CD4-positive, alpha-beta T cell (primary cell): ENCODE measurements around the gene HSPB6. TPM values are rescaled to one million over a fixed set of nuclear protein-coding genes. Genes with fewer than 3 reads are reported as not detected.

Experiments
- ATAC-seq: fragments of 200-7000 bp; cut with Tn5 transposase; one replicate; pipeline ENCODE4 v1.10.0; 2022; ENCODE audit warnings: mild to moderate bottlenecking; ENCODE audit not compliant: poor library complexity
- CTCF ChIA-PET: fragments of 350-600 bp; sonication (Branson Sonifier 250); formaldehyde crosslinking; loops from one replicate; lab custom pipeline; 2021; ENCODE audit warnings: antibody characterized with exemption, inconsistent platforms; lab: Charles Lee
- POLR2A ChIA-PET: fragments of 350-600 bp; sonication (Branson Sonifier 250); formaldehyde crosslinking; loops from one replicate; lab custom pipeline; 2021; ENCODE audit warnings: antibody characterized with exemption, inconsistent platforms; lab: Charles Lee
- DNase-seq, 14 experiments: peaks; one replicate each; pipeline ENCODE4 v3.0.0-alpha.2; 2013 to 2020; ENCODE audit warnings: mixed read lengths in 2 of 14
- H3K27ac ChIP-seq, 2 donors: one replicate each; pipeline versions ENCODE4 v1.5.1 to v1.7.0; 2013; ENCODE audit warnings: low read length in 2 of 2, low read depth in 1 of 2, mild to moderate bottlenecking in 1 of 2
- H3K27me3 ChIP-seq, 2 experiments: 1 replicate in 1 of 2; 2 replicates in 1 of 2; pipeline versions ENCODE4 v1.6.1 to v1.7.0; 2013; ENCODE audit warnings: low read length in 2 of 2, control low read depth in 1 of 2, mild to moderate bottlenecking in 1 of 2, moderate library complexity in 1 of 2; ENCODE audit not compliant: insufficient read depth in 2 of 2, control insufficient read depth in 1 of 2
- H3K36me3 ChIP-seq: one replicate; pipeline ENCODE4 v1.6.1; 2013; ENCODE audit warnings: low read length, control low read depth; ENCODE audit not compliant: insufficient read depth
- H3K4me1 ChIP-seq: one replicate; pipeline ENCODE4 v1.6.1; 2013; ENCODE audit warnings: low read length, control low read depth; ENCODE audit not compliant: insufficient read depth
- H3K4me3 ChIP-seq: one replicate; pipeline ENCODE4 v1.5.1; 2013; ENCODE audit warnings: mild to moderate bottlenecking, low read length, moderate library complexity
- H3K9me3 ChIP-seq, 2 experiments: 1 replicate in 1 of 2; 2 replicates in 1 of 2; pipeline versions ENCODE4 v1.6.1 to v1.7.0; 2013; ENCODE audit warnings: low read length in 2 of 2, mild to moderate bottlenecking in 2 of 2, control low read depth in 1 of 2, moderate library complexity in 1 of 2; ENCODE audit not compliant: control insufficient read depth in 1 of 2, insufficient read depth in 1 of 2
- H3K27ac Mint-ChIP-seq: one replicate; pipeline ENCODE4 v1.8.0; 2020; ENCODE audit warnings: mixed read lengths
- H3K27me3 Mint-ChIP-seq: one replicate; pipeline ENCODE4 v1.8.0; 2021; ENCODE audit warnings: mixed read lengths
- H3K36me3 Mint-ChIP-seq: one replicate; pipeline ENCODE4 v1.8.0; 2021; ENCODE audit warnings: low read depth, mixed read lengths
- H3K4me1 Mint-ChIP-seq: one replicate; pipeline ENCODE4 v1.8.0; 2021; ENCODE audit warnings: low read depth, mixed read lengths
- H3K4me3 Mint-ChIP-seq: one replicate; pipeline ENCODE4 v1.8.0; 2020; ENCODE audit warnings: mild to moderate bottlenecking, mixed read lengths
- H3K9me3 Mint-ChIP-seq: one replicate; pipeline ENCODE4 v1.8.0; 2020; ENCODE audit warnings: mixed read lengths
- intact Hi-C, 2 experiments: fragments of 100-400 bp; cut with DNase I in 1 of 2; cut with micrococcal nuclease in 1 of 2; formaldehyde crosslinking; loops; one replicate each; pipeline versions ENCODE4 v1.15.1 to v1.9.0; 2023 to 2025; cut with DNase I, micrococcal nuclease
- total RNA-seq, 174 experiments: library from RNA in 2 of 174; stranded (reverse) in 2 of 174; gene quantifications; one replicate each; pipeline ENCODE4 v1.2.3 and lab custom pipeline; 2021 to 2026
- TF ChIP-seq, protein P1 (sequence below): fragments of 200-600 bp; IDR thresholded peaks from one replicate; pipeline ENCODE4 v1.8.0; 2022; ENCODE audit warnings: antibody characterized with exemption, mild to moderate bottlenecking

The HSPB6 gene
- total RNA-seq, 2 experiments from 2014 or later = not detected

DNA sequence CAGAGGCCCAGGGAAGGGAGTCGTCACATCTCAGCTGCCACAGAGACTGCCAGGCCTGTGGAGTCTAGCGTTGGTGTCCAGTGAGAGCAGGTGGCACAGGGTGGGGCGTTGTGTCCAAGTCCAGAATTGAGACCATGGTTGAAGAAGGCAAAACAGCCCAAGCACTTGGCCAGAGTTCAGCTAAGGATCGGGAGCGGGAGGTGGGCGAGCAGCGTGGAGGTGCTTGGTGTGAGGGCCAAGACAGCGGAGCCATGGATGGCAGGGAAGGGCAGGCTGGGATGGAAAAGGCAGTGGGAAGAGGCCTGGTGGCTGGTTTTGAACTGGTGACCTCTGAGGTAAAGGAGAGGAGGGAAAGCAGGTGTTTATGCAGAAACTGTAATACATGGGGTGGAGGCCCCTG, 22.6 kb downstream of the HSPB6 start:
- Histone ChIP-seq H3K4me3 (no peak overlapping the region), H3K36me3 (peaks cover 90% of the 10 kb centered on the region), H3K4me1 (peaks cover 15% of the 10 kb centered on the region), H3K9me3 (no peaks in the 10 kb centered on the region), H3K27ac (no peak overlapping the region), H3K27me3 (no peaks in the 10 kb centered on the region)
- intact Hi-C loops = no loop called here
- Mint-ChIP-seq H3K4me1 (peaks cover 29% of the 10 kb centered on the region), H3K27me3 (no peaks in the 10 kb centered on the region), H3K4me3 (no peak overlapping the region), H3K9me3 (no peaks in the 10 kb centered on the region), H3K27ac (peak overlapping the region; percentile 69), H3K36me3 (peaks cover 77% of the 10 kb centered on the region)
- ATAC-seq (no peak), DNase-seq (no peak)
- ChIA-PET POLR2A (interaction anchor here (1.2 to 2.1 kb wide), 2 partner anchors 10 to 13 kb away, joined by 4 to 7 read pairs; no protein-coding TSS in a partner anchor), CTCF (no interaction called here)
- TF ChIP-seq, protein P1, sequence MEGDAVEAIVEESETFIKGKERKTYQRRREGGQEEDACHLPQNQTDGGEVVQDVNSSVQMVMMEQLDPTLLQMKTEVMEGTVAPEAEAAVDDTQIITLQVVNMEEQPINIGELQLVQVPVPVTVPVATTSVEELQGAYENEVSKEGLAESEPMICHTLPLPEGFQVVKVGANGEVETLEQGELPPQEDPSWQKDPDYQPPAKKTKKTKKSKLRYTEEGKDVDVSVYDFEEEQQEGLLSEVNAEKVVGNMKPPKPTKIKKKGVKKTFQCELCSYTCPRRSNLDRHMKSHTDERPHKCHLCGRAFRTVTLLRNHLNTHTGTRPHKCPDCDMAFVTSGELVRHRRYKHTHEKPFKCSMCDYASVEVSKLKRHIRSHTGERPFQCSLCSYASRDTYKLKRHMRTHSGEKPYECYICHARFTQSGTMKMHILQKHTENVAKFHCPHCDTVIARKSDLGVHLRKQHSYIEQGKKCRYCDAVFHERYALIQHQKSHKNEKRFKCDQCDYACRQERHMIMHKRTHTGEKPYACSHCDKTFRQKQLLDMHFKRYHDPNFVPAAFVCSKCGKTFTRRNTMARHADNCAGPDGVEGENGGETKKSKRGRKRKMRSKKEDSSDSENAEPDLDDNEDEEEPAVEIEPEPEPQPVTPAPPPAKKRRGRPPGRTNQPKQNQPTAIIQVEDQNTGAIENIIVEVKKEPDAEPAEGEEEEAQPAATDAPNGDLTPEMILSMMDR = no peak

DNA sequence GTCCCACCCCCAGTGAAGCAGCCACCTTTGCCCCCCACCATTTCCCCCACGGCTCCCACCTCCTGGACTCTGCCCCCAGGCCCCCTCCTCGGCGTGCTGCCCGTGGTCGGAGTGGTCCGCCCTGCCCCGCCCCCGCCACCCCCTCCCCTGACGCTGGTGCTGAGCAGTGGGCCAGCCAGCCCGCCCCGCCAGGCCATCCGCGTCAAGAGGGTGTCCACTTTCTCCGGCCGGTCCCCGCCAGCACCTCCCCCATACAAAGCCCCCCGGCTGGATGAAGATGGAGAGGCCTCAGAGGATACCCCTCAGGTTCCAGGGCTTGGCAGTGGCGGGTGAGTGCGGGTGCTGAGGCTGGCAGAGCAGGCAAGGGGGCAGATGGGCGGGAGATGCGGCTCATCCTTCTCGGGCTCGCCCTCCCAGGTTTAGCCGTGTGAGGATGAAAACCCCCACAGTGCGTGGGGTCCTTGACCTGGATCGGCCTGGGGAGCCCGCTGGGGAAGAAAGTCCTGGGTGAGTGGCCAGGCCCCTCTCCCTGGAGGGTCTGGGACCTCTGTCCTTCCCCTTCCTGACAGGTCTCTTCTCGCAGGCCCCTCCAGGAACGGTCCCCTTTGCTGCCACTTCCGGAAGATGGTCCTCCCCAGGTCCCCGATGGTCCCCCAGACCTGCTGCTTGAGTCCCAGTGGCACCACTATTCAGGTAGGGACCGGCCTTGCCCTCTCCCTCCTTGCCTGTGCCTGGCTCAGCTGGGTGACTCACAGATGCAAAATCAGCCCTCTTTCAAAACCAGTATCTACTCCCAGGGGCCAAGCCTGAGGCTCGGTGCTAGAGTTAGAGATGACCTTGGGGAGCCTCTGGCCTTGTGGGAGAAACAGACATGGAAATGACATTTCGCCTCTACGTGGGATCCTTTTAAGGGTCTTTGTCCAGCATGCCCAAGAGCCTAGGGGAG, 23.4 kb downstream of the HSPB6 start:
- H3K9me3 Mint-ChIP-seq = no peaks in the 10 kb centered on the region
- Histone ChIP-seq H3K9me3 (no peaks in the 10 kb centered on the region), H3K36me3 (peaks cover 90% of the 10 kb centered on the region), H3K27me3 (no peaks in the 10 kb centered on the region), H3K27ac (no peak overlapping the region), H3K4me1 (peaks cover 14% of the 10 kb centered on the region), H3K4me3 (no peak overlapping the region)
- H3K27ac Mint-ChIP-seq = peak overlapping the region; percentile 69
- peaks cover 26% of the 10 kb centered on the region for H3K4me1 Mint-ChIP-seq
- ChIA-PET CTCF (no interaction called here), POLR2A (interaction anchor here (1.2 kb wide), 1 partner anchor 12 kb away, joined by 4 read pairs; no protein-coding TSS in a partner anchor)
- H3K27me3 Mint-ChIP-seq = no peaks in the 10 kb centered on the region
- TF ChIP-seq, protein P1 = no peak
- intact Hi-C loops = no loop called here
- DNase-seq = no peak
- peaks cover 80% of the 10 kb centered on the region for H3K36me3 Mint-ChIP-seq
- H3K4me3 Mint-ChIP-seq = no peak overlapping the region
- ATAC-seq = no peak

DNA sequence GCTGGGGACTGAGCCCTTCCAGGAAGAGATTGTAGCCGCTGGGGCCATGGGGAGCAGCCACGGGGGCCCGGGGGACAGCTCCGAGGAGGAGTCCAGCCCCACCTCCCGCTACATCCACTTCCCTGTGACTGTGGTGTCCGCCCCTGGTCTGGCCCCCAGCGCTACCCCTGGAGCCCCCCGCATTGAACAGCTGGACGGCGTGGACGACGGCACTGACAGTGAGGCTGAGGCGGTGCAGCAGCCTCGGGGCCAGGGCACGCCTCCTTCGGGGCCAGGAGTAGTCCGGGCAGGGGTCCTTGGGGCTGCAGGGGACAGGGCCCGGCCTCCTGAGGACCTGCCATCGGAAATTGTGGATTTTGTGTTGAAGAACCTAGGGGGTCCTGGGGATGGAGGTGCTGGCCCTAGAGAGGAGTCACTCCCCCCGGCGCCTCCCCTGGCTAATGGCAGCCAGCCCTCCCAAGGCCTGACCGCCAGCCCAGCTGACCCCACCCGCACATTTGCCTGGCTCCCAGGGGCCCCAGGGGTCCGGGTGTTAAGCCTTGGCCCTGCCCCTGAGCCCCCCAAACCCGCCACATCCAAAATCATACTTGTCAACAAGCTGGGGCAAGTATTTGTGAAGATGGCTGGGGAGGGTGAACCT, 24.2 kb downstream of the HSPB6 start:
- no peak overlapping the region for H3K27ac Mint-ChIP-seq
- TF ChIP-seq, protein P1 = no peak
- ChIA-PET POLR2A (no interaction called here), CTCF (no interaction called here)
- Histone ChIP-seq H3K27me3 (no peaks in the 10 kb centered on the region), H3K27ac (no peak overlapping the region), H3K4me1 (peaks cover 14% of the 10 kb centered on the region), H3K36me3 (peaks cover 90% of the 10 kb centered on the region), H3K9me3 (no peaks in the 10 kb centered on the region), H3K4me3 (no peak overlapping the region)
- H3K27me3 Mint-ChIP-seq = no peaks in the 10 kb centered on the region
- DNase-seq (no peak), ATAC-seq (no peak)
- H3K4me3 Mint-ChIP-seq = no peak overlapping the region
- no peaks in the 10 kb centered on the region for H3K9me3 Mint-ChIP-seq
- H3K4me1 Mint-ChIP-seq = peaks cover 25% of the 10 kb centered on the region
- peaks cover 83% of the 10 kb centered on the region for H3K36me3 Mint-ChIP-seq
- intact Hi-C loops = no loop called here
